ENCODE data around the gene DNAI1.
"Not testable (repeated sequence)": the region's sequence is repeated elsewhere in the genome, so short reads cannot be mapped to it uniquely, and the experiment has no call there.

DNAI1 gene

GRCh38 chr9:34514401-34514800 is 55.8 kb downstream of the DNAI1 start:
- DNase-seq: no peak

GRCh38 chr9:34514816-34515215 is 56.2 kb downstream of the DNAI1 start:
- no peak for DNase-seq

- DNase-seq: no peak
Measured at GRCh38 chr9:34515959-34516358, 57.4 kb downstream of the DNAI1 start.

- no peak for DNase-seq
Measured at GRCh38 chr9:34517185-34517584, 58.6 kb downstream of the DNAI1 start.

- no peak for DNase-seq
Measured at GRCh38 chr9:34518110-34518616, 59.6 kb downstream of the DNAI1 start.

GRCh38 chr9:34518896-34519295 is 60.3 kb downstream of the DNAI1 start:
- DNase-seq: no peak

- DNase-seq: no peak
Measured at GRCh38 chr9:34519321-34520020, 60.9 kb downstream of the DNAI1 start.

- no peak for DNase-seq
Measured at GRCh38 chr9:34520096-34520495, 61.5 kb downstream of the DNAI1 start.

- no peak for DNase-seq
Measured at GRCh38 chr9:34520505-34521385, 62.1 kb downstream of the DNAI1 start.

- DNase-seq: no peak
Measured at GRCh38 chr9:34521406-34522045, 62.9 kb downstream of the DNAI1 start.

GRCh38 chr9:34522091-34522887 is 63.7 kb downstream of the DNAI1 start:
- no peak for DNase-seq

- peak; percentile 86 for DNase-seq
Measured at GRCh38 chr9:34522971-34523797, 64.6 kb downstream of the DNAI1 start, which contains the start of gene ENHO. ENHO (minus strand) TSS chr9:34522990; CDS start chr9:34521695, 1,295 bp downstream.

GRCh38 chr9:34524349-34524748 is 65.7 kb downstream of the DNAI1 start:
- DNase-seq: no peak

GRCh38 chr9:34526026-34526425 is 67.4 kb downstream of the DNAI1 start:
- DNase-seq: no peak

GRCh38 chr9:34532041-34532440 is 73.4 kb downstream of the DNAI1 start:
- DNase-seq: not testable (repeated sequence)

- DNase-seq: no peak
Measured at GRCh38 chr9:34536685-34537084, 78.1 kb downstream of the DNAI1 start.

GRCh38 chr9:34540827-34541226 is 82.2 kb downstream of the DNAI1 start:
- no peak for DNase-seq

- DNase-seq: no peak
Measured at GRCh38 chr9:34541540-34541939, 82.9 kb downstream of the DNAI1 start.

GRCh38 chr9:34544035-34544434 is 85.4 kb downstream of the DNAI1 start:
- DNase-seq: no peak

- DNase-seq: no peak
Measured at GRCh38 chr9:34545497-34545896, 86.9 kb downstream of the DNAI1 start.

- no peak for DNase-seq
Measured at GRCh38 chr9:34546102-34546833, 87.7 kb downstream of the DNAI1 start.

All from T-helper 9 cell (primary cell).